ENCODE results near the gene C22orf39.
A peak's percentile ranks its signal among the peaks of the same experiment; 100 is the strongest.

Gene C22orf39

GRCh38 chr22:19430890-19431541 is 16.5 kb downstream of the C22orf39 start:
- peak; percentile 41 for DNase-seq (ENCODE audit: low read depth)

DNA sequence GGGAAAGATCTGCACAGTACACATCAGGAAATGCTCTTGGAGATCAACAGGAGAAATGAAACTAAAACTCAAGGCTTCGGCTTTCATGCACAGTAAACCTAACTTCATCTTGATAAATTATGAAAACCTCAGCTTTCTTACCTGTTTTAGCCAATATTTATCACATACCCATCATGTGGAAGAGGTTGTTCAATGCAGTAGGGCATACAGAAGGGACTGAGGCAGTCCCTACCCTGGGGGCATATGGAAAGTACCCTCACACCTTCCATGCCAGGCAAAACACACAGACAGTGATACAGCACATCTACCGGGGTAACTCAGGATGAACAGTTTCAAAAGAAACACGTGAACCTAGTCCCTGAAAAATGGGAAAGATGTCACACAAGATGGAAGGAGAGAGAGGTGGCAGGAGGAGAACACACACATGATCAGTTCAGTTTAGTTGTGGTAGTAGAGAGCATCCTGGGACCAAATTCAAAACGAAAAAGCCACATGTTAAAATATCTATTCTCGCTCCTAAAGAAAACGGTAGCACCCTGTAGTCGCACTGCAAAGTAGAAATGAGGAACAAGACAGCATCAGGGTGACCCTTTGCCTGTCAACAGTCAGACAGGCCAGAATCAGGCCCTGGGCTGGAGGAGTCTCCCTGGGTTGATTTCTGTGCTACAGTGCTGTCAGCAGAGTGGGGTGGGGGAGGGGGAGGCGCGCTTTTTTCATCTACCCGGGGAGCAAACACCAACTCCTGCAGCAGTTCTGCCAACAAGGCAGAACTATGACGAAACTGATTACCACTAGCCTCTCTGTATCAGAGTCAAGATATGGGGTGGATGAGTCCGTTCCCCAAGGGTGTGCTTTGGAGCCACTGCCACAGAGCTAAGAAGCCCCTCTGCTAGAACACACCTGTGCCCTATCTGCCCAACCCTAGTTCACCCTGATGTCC is 17.3 kb downstream of the C22orf39 start:
- no peak for DNase-seq (ENCODE audit: low read depth)

GRCh38 chr22:19424186-19424500 is 23.4 kb downstream of the C22orf39 start:
- no peak for DNase-seq (ENCODE audit: low read depth)

- no peak for DNase-seq (ENCODE audit: low read depth)
Measured at GRCh38 chr22:19422440-19423301, 24.8 kb downstream of the C22orf39 start.

DNA sequence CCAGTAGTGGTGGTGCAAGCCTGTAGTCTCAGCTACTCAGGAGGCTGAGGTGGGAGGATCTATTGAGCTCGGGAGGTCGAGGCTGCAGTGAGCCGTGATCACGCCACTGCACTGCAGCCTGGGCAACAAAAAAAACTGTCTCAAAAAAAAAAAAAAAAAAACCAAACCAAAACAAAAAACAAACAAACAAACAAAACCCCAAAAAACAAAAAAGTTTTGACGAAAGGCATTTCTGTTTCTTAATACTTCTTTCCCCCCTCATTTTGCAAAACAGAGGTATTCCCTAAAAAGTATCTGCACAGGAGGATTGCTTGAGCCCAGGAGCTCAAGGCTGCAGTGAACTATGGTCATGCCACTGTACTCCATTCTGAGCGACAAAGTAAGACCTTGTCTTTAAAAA is 27.2 kb downstream of the C22orf39 start:
- DNase-seq (ENCODE audit: low read depth) = no peak

DNA sequence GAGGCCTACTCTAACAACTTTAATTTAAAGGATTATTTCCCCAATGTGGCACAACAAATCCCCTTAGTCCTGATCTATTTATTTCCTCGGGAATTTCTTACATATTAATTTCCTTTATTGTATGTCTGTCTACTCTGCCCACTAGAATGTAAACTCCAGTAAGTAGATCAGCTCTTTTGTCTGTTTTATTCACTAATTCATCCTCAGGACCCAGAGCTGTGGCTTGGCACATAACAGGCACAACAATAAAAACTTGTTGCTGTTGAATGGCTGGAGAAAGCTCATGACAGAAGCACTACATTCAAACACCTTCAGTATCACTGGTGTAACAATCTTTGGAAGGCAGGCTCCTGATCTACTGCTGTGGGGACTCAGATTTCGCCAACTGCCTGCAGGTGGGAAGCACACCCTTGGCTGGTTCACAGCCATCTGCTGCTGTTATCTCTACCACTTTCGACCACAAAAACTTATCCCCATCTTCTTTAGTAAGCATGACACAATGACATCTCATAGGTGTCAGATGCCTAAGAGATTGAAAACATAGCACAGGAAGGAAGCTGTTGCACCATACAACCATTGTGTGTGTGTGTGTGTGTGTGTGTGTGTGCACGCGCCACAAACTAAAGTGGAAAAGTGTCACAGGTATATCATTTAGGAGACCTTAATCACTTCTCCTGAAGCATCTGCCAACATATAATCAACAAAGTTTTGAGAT is 27.9 kb downstream of the C22orf39 start:
- no peak for DNase-seq (ENCODE audit: low read depth)

DNA sequence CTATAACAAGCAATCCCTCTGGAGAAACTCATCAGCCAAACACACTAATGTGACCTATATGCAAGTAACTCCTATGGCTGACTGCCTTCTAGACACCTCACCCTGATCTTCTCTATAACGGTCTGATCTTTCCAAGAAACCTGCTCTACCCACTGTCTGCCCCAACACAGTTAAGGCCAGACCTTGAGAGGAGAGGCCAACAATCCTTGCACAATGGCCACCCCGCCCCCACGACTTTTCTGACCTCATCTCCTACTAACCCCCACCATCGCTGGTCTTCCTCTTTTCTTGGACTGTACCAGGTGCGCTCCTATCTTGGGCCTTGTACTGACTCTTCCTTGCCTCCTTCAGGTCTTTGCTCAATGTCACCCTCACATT is 28.4 kb downstream of the C22orf39 start:
- DNase-seq (ENCODE audit: low read depth) = no peak

DNA sequence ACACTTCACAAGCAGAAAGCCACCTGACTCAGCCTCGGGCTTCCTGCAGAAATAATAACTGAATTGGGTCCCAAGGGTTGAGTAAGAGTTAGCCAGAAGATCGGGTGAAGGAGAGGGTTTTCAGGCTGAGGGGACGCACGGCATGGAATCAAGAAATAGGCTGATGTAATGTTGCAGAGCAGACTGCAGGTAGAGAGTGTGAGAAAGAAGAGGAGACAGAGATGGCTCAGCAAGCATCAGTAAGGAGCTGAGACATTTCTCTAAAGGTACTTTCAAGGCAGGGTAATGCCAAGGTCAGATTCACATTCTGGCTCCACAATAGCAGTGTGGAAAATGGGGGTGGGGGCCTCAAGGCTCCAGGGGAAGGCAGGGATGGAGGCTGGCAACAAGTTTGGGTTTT is 34.6 kb downstream of the C22orf39 start:
- no peak for DNase-seq (ENCODE audit: low read depth)

- DNase-seq (ENCODE audit: low read depth) = no peak
Measured at GRCh38 chr22:19412478-19412877, 35.0 kb downstream of the C22orf39 start.

- DNase-seq (ENCODE audit: low read depth) = no peak
Measured at GRCh38 chr22:19411690-19412045, 35.8 kb downstream of the C22orf39 start.

DNA sequence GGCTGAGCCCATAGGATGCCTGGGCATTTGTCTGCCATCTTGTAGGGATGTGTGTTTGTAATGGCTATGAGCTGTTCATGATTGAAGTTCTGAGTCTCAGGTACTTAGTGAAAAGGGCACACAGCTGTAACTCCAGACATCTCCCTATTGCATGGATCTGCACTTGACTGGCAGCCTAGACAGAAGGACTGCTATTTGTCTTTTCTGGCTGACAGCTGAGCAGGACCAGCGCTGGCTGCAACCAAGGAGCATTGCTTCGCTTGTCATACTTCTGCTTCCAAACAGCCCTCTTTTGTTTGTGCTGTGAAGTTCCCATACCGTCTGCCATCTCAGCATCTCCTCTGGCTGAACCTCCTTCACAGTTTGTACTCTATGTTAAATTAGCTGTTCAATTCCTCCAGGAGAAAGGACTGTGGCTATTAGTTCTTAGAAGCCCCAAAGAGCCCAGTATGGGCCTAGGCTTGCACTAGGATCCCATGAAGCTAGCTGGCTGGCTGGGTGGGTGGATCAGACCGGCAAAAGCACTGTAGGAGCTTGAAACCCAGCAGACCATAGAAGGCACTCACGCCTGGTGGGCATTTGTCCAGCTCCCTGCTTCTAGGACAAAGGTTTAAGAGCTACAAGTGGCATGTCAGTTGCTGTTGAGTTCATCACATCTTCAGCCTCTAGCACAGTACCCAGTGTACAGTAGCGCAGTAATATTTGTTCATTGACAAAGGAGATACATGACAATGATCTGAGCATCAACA is 36.4 kb downstream of the C22orf39 start:
- DNase-seq (ENCODE audit: low read depth) = no peak

- no peak for DNase-seq (ENCODE audit: low read depth)
Measured at GRCh38 chr22:19407649-19408606, 39.6 kb downstream of the C22orf39 start.

DNA sequence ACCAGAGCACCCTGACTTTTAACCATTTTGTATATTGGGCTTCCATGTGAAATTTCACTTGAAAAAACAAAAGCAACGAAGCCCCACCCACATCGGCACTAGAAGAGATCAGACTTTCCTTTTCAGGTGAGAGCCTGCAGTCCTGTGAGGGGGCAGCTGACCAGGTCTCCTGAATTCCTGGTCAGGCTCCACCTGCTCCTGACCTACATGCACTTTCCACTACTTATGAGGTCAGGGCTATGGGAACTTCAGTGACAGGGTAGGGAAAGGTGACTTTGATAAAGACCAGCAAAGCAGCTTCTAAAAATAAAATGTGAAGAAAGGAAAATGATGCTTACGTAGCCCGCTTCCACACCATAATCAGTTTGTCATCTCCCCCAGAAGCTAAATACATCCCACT is 40.7 kb downstream of the C22orf39 start:
- no peak for DNase-seq (ENCODE audit: low read depth)

GRCh38 chr22:19406281-19406811 is 41.2 kb downstream of the C22orf39 start:
- DNase-seq (ENCODE audit: low read depth) = no peak

DNA sequence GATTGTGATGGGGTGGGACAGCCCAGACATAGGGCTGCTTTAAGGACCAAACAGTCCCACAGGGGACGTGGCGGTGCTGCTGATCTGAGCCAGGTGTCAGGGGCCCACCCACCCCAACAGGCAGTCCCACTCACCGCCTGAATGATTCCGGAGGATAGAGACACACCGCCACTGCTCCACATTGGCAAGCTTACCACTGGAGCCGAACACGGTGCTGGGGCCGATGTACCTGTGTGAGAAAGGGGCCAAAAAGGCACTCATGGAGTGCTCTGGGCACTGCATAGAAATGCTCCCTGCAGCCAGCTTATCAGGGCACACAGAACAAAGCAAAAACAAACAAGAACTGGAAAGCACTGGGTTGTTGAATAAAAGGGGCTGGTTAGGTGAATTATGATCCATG is 41.9 kb downstream of the C22orf39 start:
- no peak for DNase-seq (ENCODE audit: low read depth)

DNA sequence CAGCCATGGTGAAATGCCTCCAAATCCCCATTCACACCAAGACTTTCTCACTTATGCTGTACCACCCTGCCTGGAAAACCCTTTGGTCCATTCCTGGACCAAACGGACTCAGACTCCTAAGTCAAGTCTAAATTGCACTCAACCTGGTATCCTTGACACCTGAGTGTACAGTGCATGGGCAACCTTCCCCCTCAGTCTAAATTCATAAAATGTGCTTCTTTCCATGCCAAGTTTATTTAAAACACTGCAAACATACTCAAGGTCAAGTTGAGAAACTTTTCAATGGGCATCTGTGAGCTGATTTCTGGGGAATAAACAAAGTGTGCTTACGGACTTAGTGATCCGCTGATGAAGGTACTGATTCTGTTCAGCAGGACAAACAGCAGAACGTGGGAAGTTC is 42.4 kb downstream of the C22orf39 start:
- no peak for DNase-seq (ENCODE audit: low read depth)

- DNase-seq (ENCODE audit: low read depth) = no peak
Measured at GRCh38 chr22:19404676-19405075, 42.8 kb downstream of the C22orf39 start.

DNA sequence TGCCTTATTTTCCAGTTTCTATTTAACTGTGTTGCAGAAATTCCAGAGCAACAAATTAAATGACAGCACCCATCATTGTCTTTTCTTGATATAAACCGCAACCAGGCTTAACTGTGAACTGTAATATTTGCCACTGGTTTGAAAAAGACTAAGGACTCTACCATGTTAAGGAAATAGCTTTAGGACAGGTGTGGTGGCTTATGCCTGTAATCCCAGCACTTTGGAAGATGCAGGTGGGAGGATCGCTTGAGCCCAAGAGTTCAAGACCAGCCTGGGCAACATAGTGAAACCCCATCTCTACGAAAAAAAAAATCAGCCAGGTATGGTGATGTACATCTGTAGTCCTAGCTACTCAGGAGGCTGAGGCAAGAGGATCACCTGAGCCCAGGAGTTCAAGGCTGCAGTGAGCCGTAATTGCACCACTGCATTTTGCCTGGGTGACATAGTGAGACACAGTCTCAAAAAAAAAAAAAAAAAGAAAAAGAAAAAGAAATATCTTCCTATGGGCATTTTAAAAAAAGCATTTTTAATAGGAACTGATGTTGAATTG is 44.8 kb downstream of the C22orf39 start:
- no peak for DNase-seq (ENCODE audit: low read depth)

GRCh38 chr22:19401483-19401882 is 46.0 kb downstream of the C22orf39 start:
- DNase-seq (ENCODE audit: low read depth) = no peak

- no peak for DNase-seq (ENCODE audit: low read depth)
Measured at GRCh38 chr22:19400881-19401280, 46.6 kb downstream of the C22orf39 start.
